ENCODE data around the gene SSBP2.
A peak's percentile ranks its signal among the peaks of the same experiment; 100 is the strongest.
"Not testable (repeated sequence)": the region's sequence is repeated elsewhere in the genome, so short reads cannot be mapped to it uniquely, and the experiment has no call there.

The SSBP2 gene

DNA sequence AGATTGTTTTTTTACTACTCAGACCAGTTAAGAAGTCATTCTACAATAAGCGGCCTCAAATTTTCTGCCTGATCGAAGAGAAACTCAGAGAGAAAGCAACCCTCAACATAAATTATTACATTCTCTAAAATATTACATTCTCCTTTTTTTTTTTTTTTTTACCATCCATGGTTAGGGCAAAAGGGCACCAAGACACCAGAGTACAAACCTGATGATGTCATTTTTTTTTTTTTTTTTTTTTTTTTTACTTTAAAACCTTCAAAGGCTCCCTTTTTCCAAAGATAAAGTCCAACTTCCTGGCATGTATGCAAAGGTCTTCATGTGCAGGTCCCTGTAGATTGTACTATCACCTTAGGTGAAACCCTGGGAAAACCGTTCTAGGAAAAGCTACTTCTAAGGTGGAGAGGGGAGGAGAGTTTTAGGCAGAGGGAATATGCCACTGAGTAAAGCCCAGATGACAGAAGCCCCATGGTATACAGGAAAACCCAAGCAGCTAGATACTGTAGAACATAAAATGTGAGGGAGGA lies 104.4 kb downstream of the SSBP2 start:
- no peak for DNase-seq

DNA sequence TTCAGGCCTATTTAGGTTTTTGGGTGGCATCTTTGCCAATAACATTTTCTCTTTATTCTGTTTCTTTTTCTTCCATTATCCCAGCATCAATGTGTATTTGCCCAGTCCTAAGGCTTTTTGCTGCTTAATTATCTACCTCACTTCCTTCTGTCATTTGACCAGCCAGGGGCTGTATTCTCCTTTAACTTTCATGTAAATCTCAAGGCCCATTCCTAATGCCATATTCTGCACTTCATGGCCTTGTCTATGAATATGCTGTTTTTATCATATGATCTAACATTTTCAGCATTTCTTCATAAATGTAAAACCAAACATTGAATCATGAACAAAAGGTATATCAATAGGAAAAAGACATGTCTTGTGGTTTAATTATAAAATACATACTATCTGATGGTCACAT lies 108.7 kb downstream of the SSBP2 start:
- DNase-seq = no peak

DNA sequence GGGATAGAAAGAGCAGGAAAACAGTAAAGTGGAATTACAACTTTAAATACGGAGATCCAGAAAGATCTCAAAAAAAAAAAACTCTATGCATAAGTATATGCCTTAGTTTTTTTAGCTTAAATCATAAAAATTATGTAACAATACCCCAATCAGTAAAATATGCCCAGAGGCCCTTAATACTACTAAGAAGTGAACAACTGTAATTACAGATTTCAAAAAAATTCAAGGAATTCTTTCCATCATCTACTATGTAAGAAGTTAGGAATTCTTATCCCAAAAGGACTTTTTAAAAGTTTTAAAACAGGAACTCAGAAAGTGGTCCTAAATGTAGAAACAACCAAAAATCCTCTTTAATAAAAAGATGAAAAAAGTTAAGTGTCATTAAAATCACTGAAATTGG lies 111.3 kb downstream of the SSBP2 start:
- no peak for DNase-seq

DNA sequence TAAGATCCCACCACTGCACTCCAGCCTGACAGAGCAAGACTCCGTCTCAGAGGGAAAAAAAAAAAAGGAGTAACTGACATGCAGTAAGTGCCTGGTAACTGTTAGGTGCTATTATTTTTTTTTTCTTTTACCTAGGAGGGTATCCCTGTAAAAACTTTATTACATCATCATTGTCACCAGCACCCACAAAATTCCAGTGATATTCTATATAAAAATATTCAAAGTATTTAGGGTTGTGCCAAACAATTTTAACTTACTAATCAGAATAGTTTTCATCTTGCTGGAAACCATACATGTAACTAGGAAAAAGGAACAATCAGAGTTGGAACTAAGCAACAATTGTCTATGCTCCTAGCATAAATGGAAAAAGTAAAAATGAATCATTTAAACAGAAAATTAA lies 112.4 kb downstream of the SSBP2 start:
- DNase-seq = no peak

DNA sequence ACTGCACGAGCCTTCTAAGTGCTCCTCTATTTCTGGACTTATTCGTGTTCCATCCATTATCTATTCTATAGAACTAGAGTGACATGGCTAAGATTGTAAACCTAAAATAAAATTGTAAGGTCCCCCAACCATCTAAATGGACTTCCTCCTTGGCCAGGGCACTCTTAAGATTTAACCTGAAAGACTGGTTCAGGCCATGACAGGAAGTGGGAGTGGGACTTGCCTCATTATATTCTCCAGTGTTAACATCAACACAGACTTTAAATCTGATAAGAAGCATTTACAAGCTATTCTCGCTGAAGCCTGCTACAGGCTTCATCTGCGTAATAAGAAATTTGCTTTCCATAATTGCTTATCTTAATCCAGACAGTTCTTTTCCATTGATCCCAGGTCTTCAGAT lies 117.0 kb downstream of the SSBP2 start:
- no peak for DNase-seq

DNA sequence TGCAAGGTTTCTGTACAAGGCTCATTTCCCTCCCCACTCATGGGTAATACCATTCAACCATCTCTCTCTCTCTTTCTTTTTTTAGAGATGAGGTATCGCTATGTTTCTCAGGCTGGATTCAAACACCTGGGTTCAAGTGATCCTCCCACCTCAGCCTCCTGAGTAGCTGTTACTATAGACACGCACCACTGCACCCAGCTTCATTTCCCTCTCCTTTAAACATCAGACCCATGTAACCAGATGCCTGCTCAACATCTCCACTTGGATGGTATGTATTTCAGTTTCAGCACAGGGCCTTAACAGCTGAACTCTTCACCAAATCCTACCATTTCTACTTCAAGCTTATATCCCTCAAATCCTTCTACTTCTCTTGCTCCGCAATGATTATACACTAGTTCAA lies 117.4 kb downstream of the SSBP2 start:
- no peak for DNase-seq

DNA sequence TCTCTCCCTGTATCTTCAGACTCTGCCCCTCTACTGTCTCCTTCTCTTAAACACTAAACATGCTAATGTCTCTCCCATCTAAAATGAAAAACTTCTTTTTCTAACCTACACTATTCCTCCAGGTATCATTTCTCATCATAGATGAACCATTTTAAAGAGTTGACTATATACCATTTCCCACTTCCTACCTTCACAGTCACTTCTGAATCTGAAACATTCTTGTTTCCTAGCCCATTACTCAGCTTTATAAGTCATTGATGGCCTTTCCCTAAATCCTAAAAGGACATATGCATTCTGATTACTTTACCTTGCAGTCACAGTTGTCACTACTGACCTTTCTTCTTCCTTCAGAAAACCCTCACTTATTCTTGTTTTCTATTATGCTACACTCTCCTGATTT lies 118.2 kb downstream of the SSBP2 start:
- DNase-seq = no peak

DNA sequence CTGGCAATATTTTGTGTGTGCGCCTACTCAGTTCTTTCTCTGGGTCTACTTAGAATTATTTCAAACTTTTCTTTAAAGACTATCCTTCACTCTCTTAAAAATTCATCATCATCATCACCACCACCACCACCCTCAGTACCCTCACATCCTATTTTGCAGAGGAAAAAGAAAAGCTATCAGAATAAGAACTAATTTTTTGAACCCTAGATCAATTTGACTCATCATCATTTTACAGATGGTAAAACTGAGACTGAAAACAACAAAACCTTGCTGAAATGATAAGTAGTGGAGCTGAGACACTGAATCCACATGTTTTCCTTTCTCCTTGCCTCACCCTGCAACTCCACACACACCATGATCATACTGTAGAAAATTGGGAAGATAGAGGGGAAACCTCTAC lies 119.3 kb downstream of the SSBP2 start:
- no peak for DNase-seq

DNA sequence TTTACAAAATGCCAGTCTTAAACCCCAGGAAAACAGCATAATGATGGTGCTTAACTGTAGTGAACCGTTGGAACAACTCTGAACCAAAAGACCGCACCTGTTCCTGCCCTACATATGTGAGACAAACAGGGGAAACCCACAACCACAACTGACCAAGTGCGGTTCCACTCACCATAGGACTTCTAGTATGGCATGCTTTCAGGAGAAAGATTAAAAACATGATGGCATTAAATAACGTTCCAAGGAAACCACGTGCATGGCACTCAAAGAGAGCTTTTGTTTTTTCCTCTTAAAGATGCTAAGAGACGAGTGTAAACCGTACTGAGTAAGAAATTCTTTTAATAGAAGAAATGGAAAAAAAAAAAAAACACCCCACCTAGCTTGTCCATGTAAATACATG lies 119.8 kb downstream of the SSBP2 start:
- DNase-seq = peak; percentile 19

DNA sequence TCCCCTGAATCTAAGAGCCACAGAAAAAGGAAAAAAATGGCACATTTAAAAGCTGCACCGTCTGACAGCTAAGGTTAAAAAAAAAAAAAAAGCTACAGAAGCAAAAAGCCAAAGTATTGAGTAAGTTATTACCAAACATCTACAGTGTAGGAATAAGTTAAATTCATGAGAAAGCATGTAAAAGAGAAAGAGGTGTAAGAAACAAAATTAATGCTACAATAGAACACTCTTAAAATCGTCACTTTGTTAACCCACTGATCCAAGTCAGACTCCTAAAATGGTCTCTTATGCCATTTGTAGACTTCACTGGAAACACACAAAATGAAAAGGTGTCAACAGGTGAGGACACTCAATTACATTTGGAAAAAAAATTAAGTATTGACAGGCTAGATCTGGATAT lies 120.2 kb downstream of the SSBP2 start:
- DNase-seq = no peak

DNA sequence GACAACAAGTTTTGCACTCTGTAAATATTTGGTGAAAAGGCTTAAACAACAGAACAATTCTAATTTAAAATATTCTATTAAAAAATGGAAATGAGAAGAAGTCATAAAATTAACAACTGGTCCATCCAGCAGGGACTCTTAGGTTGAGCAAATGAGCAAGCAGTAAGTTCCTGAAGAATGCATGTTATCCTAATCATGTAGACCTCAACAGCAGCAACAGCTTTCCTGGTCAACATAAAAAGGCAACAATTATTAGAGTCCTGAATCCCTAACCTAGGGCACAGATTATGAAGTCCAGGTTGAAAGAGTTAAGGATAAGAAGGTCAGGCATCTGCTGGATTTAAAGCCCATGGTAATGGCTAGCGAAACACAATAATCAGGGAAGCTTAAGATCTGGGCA lies 120.9 kb downstream of the SSBP2 start:
- DNase-seq = no peak

DNA sequence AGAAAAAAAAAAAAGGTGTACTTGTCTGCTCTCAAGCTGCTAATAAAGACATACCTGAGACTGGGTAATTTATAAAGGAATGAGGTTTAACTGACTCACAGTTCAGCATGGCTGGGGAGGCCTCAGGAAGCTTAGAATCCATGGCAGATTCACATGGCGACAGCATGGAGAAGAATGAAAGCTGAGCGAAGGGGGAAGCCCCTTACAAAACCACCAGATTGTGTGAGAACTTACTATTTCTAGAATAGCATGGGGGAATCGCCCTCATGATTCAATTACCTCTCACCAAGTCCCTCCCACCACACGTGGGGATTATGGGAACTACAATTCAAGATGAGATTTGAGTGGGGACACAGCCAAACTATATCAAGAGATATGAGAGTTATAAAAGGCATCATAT lies 122.8 kb downstream of the SSBP2 start:
- not testable (repeated sequence) for DNase-seq

DNA sequence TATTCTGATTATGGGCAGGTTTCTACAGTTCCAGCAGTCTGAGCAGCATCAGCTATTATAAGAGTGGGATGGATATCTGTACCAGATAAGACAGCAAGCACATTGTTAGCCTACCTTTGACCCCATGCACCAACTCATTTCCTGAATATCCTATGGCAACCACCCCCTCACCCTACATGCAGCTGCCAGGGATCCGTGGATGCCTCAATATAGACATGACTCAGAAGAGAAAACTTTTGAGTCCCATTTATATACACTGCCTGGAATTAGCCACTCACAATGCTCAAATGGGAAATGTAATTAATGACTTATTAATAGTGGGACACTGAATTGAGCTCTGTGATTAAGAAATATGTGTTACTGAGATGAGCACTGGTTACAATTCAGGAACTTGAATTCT lies 124.4 kb downstream of the SSBP2 start:
- DNase-seq = peak; percentile 23

DNA sequence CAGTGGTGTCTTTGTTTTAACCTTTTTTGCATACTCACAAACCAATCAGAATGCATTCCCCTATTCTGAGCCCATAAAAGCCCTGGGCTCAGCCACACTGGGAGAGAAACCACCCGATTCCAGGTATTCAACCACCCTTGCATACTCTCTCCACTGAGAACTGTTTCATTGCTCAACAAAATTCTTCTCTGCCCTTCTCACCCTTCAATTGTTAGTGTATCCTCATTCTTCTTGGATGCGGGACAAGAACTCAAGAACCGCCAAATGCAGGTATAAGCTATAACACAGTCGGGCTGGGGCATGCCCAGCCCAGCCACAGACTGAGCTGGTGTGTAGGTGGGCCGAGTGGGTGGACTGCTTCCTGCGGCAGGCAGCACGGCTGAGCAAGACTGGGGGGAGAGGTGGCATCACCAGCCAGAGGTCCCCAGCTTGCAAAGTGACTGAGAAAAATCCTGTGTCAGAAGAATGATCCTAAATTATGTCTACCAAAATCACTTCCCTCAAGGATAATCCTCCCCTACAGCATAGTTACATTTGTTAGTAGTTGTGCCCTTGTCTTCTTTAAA lies 141.0 kb downstream of the SSBP2 start:
- DNase-seq = no peak

DNA sequence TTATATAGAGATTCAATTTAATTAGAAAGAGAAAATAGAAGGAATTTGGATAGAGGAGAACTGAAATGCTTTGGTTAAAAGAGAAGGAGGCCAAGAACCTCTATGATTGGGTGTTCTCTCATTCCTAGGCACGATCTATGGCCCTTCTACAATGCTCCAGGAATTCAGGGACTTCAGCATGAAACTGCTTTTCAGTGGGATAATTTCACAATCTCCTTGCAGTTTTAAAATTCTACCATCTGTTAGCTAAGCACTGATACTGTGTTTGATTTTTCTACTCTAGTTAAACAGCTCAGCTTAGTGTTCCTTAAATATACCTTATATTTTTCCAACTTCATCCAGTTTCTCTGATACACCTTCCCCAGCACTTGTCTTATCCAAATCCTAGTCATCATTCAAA lies 141.9 kb downstream of the SSBP2 start:
- DNase-seq = no peak

DNA sequence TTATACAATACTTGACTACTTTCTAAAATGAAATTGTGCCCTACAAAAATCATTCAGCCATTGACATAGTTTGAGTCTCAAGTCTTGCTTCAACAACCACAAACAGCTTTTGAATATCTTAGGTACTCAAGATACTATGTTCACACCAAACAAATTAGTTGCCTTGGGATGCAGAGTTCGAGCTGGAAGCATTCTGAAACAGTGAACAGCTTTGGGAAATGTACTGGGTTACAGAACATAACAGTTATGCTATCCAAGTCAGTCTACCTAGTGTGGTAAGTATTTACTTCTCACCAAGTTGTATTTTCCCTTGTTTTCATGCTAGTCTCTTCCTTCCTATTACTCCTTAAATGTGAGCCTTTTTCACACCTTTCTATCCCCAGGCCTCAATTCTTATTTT lies 143.2 kb downstream of the SSBP2 start:
- DNase-seq = no peak

DNA sequence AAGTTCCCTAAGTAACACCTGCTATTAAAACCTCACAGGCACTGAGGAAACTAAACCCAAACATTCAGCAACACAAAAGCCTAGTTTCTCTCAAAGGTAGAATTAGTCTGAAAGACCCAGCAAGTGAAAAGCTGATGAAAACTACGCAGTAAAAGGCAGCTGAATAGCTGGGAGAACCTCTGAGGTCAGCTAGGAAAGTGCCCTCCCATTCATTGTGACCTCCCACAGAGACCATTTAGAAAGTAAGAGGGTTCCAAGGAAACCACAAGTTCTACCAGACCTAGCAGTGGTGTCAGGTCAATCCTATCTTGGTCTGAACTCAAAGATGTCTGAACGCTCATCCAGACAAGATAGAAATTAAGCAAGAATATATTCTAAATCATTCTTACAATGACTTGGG lies 144.7 kb downstream of the SSBP2 start:
- no peak for DNase-seq

DNA sequence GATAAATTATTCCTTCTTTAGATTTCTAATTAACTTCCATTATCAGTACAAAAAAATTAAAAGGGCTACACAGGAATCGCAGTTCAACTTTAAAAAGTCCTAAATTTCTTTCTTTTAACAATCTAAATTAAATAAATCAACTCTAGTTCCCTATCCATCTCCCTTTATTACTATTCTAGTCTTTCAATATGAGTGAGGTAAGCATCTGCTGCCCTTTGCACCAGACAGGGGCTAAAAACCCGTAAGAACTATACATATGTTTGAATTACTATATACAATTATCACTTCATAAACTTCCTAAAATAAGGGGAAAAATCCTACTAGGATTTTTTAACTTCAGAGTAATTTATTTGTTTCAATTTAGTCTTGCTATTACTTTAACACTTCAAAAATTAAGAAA lies 145.6 kb downstream of the SSBP2 start:
- no peak for DNase-seq

DNA sequence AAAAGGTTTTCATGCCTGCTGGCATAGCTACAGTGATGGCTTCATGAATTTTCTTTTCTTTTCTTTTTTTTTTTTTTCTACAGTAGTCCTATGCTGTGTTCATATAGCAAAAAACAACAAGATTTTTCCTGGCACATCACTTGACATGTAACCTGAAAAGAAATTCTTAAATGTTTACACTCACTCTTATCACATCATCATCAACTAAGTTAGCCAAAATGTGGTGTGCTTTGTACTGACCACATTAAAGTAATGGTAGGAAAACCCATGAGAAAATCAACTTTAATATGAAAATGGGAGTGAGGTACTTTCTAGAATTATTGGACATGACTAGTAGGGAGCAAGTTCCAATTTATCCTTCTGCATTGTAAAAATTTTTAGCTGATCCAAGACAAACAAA lies 146.7 kb downstream of the SSBP2 start:
- no peak for DNase-seq

DNA sequence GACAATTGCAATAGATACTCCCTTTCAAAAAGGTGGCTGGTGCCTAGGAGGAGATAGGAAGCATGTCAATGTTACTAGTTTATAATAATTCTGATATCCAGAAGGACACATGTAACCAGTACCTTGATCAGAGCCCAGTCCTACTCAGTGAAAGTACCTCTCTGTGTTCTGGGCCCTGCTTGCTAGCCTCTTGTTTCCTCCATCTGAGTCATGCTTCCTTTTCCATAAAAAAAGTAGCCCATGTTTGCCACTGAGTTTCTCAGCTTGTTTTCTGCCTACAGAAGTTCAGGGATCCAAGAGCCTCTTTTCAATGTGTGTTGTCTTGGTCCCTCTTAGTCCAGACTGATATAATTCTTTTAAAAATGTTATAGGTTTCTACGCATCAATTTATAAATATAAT lies 149.0 kb downstream of the SSBP2 start:
- no peak for DNase-seq

DNA sequence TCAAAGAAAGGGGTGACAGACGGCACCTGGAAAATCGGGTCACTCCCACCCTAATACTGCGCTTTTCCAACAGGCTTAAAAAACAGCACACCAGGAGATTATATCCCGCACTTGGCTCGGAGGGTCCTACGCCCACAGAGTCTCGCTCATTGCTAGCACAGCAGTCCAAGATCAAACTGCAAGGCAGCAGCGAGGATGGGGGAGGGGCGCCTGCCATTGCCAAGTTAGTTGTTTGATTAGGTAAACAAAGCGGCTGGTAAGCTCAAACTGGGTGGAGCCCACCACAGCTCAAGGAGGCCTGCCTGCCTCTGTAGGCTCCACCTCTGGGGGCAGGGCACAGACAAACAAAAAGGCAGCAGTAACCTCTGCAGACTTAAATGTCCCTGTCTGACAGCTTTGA lies 158.8 kb downstream of the SSBP2 start:
- DNase-seq = not testable (repeated sequence)

DNA sequence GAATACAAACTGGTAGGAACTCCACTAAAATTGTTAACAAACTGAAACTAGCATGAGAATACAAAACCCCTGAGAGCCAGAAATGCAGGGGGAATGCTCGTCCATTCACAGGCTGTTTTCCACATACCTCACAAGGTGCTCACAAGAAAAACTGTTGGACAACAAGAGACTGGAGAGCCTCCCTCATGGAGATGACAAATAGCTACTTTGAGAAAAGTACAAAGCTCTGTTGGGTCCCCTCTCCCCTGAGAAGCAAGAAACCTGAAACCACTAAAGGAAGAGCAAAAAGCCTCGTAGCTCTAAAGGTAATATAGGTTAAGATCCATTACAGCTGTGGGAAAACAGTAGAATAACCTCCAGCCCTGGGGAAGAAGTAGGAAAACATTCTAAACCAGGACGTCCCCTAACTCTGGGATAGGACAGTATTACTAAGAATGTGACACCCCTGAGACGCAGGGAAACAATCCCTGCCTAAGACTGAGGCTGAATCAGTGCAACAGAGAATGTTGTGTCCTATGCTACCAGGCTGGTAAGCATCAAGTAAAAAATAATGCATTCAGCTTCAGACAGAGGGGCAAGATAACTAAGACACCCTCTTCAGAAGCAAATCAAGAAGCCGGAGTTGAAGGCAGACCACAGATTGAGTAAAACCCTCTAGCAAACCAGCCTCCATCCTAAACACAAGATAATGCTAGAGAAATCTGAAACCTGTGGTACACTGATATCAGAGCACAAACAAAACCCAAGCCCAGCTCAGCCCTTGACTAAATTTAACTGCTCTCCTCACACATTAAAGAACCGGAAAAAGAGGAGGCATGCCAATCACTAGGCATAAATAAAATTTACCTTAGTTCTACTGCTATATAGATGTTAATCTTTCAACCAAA lies 160.2 kb downstream of the SSBP2 start:
- no peak for DNase-seq

DNA sequence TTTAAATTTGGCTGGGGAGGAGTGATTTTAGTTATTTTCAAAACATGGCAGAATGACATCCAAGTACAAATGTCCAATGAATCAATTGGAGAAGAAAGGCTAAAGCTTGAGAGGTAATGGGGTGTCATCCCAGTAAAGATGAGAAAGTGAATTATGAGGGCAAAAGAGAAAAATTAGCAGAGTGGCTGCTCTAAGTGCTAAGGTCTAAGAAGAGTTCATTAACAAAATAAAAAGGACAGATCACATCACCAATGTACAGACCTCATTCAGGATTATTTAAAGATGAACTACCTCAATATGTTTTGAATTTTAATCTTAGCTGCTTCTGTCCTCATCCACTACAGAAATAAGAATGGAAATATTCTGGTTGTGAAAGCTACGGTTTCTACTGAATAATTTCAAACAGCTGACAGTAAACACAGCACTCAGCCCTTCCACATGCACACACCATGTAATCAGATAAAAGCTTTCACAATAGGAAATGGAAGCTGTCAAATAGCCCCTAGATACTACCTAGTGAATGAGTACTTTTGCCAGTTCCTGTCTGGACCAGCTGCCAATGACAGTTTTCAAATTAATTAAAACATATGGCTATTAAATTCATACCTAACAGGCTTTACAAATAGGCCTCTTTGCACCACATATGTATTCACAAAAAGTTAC lies 171.5 kb downstream of the SSBP2 start:
- DNase-seq = no peak

DNA sequence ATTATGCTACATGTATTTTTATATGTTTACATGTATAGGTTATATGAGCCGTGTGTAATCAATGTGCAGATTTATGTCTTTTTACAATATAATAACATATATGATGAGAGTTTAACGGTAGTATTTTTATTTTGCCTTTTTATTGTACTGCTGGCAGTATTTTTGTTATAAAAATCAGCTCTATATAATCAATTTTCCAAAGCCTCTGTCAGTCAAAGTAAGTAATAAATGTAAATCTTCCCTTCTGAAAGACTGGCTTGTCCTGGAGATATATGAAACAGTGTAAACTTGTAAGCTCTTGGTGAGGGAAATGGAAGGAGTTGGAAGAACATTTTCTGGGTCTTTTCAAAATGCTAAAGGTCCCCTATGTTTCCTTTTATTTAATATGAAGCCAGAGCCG lies 173.8 kb downstream of the SSBP2 start:
- DNase-seq = no peak

Measured in femur (tissue), 1 donor.